Renal cortex interstitium (tissue), 11 donors: ENCODE measurements around the gene IKZF3. TPM values are rescaled to one million over a fixed set of nuclear protein-coding genes. Genes with fewer than 3 reads are reported as not detected.
"Not testable (repeated sequence)": the region's sequence is repeated elsewhere in the genome, so short reads cannot be mapped to it uniquely, and the experiment has no call there.

ENCODE experiments used
- DNase-seq, 11 donors: peaks; one replicate each; pipeline ENCODE4 v3.0.0-alpha.2; 2013; ENCODE audit warnings: low read depth in 9 of 11, low spot score in 4 of 11; ENCODE audit errors: extremely low read depth in 1 of 11
- polyA plus RNA-seq, 3 donors: library from polyadenylated mRNA; unstranded; fragments of 120-200 nt; gene quantifications; one replicate each; pipeline ENCODE4 v1.2.1, GENCODE V29; 2013; ENCODE audit not compliant: insufficient read length in 3 of 3

The IKZF3 gene
- polyA plus RNA-seq, 3 donors = 0.11 to 0.30 (median 0.23) TPM

DNA sequence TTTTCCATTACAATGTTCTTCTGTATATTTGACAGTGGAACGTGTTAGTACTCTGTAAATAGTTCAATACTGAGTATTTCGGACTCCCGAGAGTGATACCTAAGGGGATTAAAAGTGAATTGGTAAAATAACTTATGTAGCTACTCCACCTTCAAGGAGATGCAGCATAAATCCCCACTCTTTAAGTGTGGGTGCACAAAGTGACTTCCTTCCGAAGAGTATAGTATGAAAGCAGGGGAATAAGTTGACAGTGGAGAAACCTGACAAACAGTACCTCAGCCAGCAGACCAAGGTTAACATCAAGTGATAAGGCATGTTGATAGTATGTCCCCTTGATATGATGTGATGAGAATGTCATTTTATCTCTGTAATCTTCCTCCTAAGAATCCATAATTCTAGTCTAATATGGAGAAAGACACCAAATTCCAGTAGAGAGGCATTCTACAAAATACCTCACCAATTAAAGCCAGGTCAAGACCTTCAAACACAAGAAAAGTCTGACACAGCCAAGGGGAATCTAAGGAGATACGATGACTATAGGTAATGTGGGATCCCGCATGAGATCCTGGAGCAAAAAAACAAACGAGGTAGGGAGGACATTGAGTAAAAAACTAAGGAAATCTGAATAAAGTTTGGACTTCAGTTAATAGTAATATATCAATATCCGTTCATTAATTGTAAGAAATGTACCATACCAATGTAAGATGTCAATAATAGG is 2.1 kb upstream of the IKZF3 start:
- DNase-seq = no peak

DNA sequence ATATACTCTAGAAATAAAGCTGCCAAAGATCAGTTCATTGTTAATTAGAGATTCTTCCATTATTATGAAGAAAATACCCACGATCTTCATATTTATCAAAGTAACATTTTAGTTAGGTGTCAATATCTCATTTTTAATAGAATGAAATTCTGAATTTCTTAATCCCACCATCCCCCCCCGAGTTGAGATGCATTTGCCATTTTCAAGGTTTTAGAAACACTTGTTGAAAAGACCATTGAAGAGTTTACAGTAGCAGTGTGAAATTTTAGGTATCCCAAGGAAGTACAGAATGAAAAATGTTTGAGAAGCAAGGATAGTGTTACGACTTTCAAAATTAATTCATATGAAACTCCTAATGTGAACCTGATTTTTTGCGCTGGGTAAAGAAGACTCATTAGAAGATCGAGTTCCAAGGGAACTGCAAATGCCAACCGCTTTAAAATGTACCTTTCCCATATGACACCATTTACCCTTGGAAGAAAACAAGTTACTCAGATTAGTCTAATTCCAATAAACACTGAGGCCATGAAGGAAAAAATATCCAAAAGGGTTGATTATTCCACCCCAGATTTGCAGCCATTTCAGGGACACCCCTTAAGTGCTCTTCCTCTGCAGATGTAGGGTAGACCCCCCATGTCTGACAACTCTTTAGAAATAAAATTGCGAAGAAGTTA is 731 bp downstream of the IKZF3 start:
- DNase-seq = no peak

DNA sequence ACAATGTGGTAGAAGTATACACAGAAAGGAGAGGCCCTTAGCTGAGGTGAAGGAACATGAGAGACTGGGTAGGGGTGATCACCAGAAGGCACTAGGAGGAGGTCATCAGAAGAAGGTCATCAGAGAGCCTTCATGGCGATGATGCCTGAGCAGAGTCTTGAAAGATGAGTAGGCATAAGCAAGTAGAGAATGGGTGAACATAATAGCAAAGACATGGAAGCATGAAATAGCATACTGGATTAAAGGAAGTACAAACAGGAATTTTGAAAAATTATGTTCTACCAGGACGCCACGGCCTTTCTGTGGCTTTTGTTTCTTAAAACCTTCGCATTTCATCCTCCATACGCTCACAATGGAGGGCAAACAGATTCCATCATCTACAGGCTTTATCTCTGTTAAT is 2.9 kb downstream of the IKZF3 start:
- no peak for DNase-seq

DNA sequence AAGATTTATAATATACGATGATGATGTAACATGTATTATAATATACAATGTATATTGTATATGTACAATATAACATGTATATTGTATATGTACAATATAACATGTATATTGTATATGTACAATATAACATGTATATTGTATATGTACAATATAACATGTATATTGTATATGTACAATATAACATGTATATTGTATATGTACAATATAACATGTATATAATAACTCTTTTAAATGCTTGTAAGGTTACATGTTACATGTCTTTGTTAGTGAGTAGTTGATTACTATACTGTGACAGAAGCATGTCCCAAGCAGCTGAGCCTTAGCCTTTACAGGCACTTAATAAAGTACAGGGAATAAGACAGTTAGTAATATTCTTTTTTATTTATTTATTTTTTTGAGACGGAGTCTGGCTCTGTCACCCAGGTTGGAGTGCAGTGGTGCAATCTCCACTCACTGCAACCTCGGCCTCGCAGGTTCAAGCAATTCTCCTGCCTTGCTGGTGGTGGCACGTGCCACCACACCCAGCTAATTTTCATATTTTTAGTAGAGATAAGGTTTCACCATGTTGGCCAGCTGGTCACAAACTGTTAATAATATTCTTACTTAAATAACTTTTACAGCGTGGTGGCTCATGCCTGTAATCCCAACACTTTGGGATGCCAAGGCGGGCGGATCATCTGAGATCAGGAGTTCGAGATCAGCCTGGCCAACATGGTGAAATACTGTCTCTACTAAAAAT is 8.0 kb downstream of the IKZF3 start:
- DNase-seq = not testable (repeated sequence)

DNA sequence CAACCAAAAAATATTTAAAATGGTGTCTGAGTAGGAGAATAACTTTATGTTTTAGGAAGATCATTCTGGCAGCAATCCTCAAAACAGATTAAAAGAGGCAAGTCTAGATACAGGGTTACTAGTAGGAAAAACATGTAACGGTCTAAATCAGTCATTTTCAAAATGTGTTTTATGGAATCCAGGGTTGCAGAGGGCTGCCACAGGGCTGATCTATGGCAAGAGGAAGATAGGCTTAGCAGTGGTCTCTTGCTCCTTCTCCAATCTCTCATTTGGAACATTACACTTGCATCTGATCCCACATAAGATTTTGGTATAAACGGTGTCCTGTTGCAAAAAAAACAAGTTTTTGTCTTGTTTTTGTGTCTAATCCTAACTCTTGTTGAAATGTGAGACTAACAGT is 9.2 kb downstream of the IKZF3 start:
- DNase-seq = no peak

DNA sequence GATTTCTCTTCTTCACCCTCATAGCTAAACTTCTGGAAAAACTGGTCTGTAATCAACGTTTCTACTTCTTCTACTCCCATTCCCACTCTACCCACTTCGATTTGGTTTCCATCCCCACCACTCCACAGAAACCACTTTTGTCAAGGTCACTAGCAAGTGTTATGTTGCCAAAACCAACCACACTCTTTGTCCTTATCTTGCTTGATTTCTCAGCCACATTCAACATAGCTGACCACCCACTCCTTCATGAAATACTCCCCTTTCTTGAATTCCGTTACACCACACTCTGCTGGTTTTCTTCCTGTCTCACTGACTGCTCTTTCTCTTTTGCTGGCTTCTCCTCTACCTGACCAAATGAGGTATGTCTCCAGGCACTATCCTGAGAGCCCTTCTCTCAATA is 11.9 kb downstream of the IKZF3 start:
- DNase-seq = no peak

DNA sequence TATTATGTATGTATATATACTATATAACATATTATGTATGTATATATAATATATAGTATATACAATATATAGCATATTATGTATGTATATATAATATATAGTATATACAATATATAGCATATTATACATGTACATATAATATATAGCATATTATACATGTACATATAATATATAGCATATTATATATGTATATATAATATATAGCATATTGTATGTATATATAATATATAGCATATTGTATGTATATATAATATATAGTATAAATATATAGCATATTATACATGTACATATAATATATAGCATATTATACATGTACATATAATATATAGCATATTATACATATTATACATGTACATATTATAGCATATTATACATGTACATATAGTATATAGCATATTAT is 13.9 kb downstream of the IKZF3 start:
- DNase-seq = not testable (repeated sequence)

DNA sequence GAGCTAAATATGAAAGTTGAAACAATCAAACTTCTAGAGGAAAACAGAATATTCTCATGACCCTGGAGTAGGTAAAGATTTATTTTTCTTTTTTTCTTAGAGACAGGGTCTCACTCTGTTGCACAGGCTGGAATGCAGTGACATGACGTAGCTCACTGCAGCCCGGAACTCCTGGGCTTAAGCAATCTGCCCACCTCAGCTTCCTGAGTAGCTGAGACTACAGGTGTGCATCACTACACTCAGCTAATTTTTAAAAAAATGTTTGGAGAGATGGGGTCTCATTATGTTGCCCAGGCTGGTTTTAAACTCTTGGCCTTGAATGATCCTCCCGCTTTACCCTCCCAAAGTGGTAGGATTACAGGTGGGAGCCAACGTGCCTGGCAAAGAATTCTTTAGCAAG is 15.5 kb downstream of the IKZF3 start:
- peak in 6 of 11 donors; percentile 16 to 61 (median 43) for DNase-seq

DNA sequence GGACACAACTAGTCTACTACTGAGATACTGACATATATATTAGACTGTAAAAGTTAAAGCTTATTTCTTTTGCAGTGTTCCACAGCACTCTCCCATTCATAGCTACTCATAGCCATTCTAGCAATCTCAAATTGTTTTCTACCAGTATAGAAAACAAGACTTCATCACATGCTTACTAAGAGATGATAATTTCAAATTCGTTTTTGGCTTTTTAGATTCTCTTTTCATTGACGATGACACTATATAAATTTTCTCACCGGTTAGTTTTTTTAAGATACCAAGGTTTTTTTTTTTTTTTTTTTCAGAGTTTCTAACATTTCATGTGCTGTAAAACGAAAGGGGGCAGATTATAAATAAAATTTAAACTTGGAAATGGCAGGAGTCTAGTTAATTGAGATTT is 17.9 kb downstream of the IKZF3 start:
- no peak for DNase-seq

DNA sequence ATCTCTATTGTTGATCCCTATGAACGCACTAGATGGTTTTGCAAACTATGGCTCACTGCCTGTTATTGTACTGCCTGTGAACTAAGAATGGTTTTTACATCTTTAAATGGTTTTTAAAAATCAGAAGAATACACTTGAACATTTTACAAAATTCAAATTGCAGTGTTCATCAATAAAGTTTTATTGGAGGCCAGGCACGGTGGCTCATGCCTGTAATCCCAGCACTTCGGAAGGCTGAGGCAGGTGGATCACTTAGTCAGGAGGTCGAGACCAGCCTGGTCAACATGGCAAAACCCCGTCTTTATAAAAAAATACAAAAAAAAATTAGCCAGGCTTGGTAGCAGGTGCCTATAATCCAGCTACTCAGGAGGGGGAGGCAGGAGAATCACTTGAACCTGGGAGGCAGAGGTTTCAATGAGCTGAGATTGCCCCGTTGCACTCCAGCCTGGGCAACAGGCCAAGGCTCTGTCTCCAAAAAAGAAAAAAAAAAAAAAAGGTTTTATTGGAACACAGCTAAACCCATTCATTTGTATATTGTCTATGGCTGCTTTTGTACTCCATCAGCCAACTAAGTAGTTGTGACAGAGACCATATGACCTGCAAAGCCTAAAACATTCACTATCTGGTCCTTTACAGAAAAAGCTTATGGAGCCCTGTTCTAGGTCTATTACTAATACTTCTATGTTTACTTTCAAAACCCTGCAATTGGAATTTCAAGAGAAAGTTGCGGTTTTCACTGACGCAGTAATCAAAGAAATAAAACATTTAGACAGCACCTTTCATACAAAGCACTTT is 18.9 kb downstream of the IKZF3 start:
- no peak for DNase-seq

DNA sequence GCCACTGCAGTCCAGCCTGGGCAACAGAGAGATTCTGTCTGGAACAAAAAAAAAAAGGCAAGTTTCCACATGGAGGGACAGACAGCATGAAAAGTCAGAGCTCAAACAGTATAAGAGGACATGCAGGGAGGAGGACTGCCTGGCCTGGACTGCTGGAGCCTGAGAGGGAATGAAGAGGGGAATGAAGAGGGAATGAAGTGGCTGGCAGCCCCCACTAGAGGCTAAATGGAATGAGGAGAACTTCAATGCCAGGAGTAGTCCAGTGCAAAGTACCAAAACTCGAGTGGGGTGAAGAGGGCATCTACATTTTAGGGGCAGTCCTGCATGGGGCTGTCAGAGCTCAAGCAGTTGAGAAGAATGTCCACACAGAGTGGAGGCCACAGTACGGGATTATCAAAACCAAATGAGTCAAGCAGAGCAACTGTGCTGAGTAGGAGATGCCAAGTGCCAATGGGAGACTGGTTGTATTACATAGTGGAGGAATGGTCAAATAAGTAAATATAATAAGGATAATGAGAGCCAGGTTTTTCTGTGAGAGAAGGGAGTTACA is 22.9 kb downstream of the IKZF3 start:
- no peak for DNase-seq

DNA sequence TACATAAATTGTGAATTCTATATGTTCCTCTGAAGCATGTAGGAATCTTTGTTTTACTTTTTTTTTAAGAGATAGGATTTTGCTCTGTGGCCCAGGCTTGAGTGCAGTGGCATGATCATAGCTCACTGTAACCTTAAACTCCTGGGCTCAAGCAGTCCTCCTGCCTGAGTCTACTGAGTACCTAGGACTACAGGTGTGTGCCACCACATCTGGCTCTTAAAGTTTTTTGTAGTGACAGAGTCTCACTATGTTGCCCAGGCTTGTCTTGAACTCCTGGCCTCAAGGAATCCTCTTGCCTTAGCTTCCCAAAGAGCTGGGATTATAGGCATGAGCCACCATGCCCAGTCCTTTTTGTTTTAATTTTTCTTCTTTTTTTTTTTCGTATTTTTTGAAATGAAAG is 25.3 kb downstream of the IKZF3 start:
- no peak for DNase-seq

DNA sequence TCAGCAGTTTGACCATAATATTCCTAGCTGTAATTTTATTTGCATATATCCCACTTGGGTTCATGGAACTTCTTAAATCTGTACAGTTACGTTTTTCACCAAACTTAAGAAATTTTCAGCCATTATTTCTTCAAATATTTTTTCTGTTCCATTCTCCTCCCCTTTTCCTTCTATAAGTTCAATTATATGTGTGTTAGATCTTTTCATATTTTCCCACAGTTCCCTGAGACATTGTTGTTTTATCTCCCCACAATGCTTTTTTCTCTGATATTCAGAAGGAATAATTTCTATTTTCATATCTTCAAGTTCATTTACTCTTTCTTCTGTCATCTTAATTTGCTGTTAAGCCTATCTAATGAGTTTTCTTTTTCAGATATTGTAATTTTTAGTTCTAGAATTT is 26.1 kb downstream of the IKZF3 start:
- no peak for DNase-seq

DNA sequence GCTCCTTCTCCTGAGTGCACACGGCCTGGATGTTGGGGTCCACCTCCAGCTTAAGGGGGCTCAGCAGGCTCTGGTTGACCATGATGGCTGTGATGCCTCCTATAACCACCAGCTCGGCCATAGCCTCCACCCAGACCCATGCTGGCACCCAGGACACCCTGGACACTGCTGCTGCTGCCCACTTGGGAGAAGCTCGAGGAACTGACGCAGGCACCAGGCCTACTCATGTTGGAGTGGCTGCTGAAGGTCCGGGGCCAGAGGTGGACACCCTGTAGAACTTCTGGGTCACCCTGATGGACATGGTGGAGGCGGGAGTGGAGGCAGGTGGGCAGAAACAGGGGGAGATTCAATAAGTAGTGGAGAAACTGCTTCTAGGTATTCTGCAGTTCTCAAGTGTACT is 28.0 kb downstream of the IKZF3 start:
- no peak for DNase-seq

DNA sequence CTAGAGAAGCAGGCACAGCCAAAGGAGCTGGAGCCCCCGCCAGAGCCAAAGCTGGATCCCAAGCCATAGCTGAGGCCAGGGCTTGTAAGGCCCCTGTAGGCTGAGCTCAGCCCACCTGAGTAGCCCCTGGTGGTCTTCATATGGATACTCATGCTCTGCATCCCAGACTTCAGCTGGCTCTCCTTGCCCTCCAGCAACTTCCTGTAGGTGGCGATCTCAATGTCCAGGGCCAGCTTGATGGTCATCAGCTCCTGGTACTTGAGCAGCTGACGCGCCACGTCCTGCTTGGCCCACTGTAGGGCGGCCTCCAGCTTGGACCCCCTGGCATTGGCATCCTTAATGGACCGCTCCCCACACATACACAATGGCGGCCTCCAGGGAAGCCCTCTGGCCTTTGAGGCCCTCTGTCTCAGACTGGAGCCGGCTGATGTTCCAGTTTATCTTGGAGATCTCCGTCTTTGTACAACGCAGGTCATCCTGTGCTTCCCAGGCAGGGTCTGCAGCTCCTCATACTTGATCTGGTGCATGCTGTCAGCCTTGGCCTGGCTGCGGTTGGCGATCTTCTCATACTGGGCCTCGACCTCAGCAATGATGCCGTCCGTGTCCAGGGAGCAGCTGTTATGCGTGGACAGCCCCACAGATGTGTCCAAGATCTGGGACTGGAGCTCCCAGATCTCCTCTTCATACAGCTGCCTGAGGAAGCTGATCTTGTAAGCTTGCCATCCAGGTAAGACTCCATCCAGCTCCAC is 28.9 kb downstream of the IKZF3 start:
- DNase-seq = no peak

DNA sequence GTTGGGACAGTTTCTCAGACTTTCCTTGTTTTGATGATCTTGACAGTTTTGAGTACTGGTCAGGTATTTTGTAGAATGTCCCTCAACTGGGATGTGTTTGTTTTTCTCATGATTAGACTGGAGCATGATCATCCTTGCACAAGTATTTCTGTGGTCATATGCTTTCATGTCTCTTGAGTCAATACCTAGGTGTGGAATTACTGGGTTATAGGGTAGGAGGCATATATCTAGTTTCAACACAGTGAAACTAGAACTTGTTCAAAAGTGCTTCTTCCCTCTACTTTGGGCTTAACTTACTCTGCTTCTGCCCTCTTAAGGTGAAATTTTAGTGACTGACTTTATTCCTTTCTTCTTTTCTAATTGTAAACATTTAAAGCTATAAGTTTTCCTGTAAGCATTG is 30.1 kb downstream of the IKZF3 start:
- DNase-seq = no peak

DNA sequence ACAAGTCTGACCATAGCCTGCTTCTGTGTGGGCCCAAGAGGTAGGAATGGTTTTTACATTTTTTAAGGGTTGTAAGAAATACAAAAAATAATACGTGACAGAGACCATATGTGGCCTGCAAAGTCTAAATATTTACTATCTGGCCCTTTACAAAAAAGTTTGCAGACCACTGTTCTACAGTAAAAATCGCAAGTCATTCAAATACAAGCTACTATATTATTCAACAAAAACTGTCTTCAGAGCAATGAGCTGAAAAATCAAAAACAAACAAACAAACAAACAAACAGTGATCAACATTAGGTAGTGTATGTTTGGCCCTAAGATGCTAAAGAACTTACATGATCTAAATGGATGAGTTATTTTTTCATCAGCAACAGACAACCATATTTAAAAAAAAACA is 32.5 kb downstream of the IKZF3 start:
- DNase-seq = no peak

DNA sequence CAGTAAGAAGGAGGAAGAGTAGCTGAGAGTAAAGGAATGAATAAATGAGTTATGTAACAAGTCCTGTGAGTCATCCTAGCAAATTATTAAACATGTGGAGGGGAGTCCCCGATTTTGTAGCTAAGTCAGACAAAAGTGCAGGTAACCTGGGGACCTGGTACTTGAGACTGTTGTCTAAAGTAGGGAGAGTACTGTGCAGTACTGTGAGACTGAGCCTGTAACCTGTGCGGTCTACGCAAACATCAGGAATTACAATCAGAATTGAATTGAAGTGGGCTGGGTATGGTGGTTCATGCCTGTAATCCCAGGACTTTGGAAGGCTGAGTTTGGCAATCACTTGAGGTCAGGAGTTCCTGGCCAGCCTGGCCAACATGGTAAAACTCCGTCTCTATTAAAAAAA is 35.7 kb downstream of the IKZF3 start:
- no peak for DNase-seq

DNA sequence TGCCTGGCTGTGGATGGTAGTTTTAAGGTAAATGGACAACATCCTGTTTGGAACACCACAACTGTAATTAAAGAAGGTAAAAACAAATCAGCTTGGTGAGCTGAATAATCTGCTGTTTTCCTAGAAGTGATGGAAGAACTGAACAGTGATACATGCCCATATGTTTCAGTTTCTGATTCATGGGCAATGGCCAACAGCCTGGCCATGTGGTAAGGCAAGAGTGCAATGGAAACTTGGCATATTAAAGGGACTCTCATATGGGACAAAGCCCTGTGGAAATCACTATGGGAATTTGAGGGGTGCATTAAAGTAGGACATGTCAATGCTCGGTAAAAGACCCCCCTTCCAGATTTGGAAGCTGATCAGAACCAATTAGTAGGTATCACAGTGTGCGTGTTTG is 37.8 kb downstream of the IKZF3 start:
- no peak for DNase-seq
